ENCODE measurements around the gene MYLK3.
A peak's percentile ranks its signal among the peaks of the same experiment; 100 is the strongest.
"Not testable (repeated sequence)": the region's sequence is repeated elsewhere in the genome, so short reads cannot be mapped to it uniquely, and the experiment has no call there.

MYLK3 gene

GRCh38 chr16:46747777-46748651 lies at the start of gene MYLK3:
Gene MYLK3 (minus strand): TSS chr16:46748344. CDS start chr16:46748193, 151 bp downstream.
- DNase-seq: no peak

GRCh38 chr16:46797501-46797900 lies 49.4 kb upstream of the MYLK3 start:
- no peak for DNase-seq

GRCh38 chr16:46796764-46797269 lies 48.7 kb upstream of the MYLK3 start:
- DNase-seq: no peak

- no peak for DNase-seq
Observed at GRCh38 chr16:46793841-46794240, 45.7 kb upstream of the MYLK3 start.

- DNase-seq: no peak
Observed at GRCh38 chr16:46790599-46791270, 42.6 kb upstream of the MYLK3 start.

- peak; percentile 72 for DNase-seq
Observed at GRCh38 chr16:46789499-46790414, 41.6 kb upstream of the MYLK3 start.

- no peak for DNase-seq
Observed at GRCh38 chr16:46788891-46789474, 40.8 kb upstream of the MYLK3 start.

- no peak for DNase-seq
Observed at GRCh38 chr16:46787909-46788308, 39.8 kb upstream of the MYLK3 start.

GRCh38 chr16:46785076-46785845 lies 37.1 kb upstream of the MYLK3 start:
- DNase-seq: no peak

- not testable (repeated sequence) for DNase-seq
Observed at GRCh38 chr16:46784569-46784968, 36.4 kb upstream of the MYLK3 start.

- no peak for DNase-seq
Observed at GRCh38 chr16:46783800-46784199, 35.7 kb upstream of the MYLK3 start.

- DNase-seq: no peak
Observed at GRCh38 chr16:46782320-46782719, 34.2 kb upstream of the MYLK3 start.

GRCh38 chr16:46777804-46778203 lies 29.7 kb upstream of the MYLK3 start:
- no peak for DNase-seq

- DNase-seq: no peak
Observed at GRCh38 chr16:46775214-46775613, 27.1 kb upstream of the MYLK3 start.

- DNase-seq: no peak
Observed at GRCh38 chr16:46774743-46775177, 26.6 kb upstream of the MYLK3 start.

- DNase-seq: no peak
Observed at GRCh38 chr16:46772463-46772862, 24.3 kb upstream of the MYLK3 start.

GRCh38 chr16:46768809-46769208 lies 20.7 kb upstream of the MYLK3 start:
- DNase-seq: peak; percentile 51

GRCh38 chr16:46765050-46765449 lies 16.9 kb upstream of the MYLK3 start:
- no peak for DNase-seq

- peak; percentile 52 for DNase-seq
Observed at GRCh38 chr16:46763147-46763546, 15.0 kb upstream of the MYLK3 start.

- no peak for DNase-seq
Observed at GRCh38 chr16:46762583-46762982, 14.4 kb upstream of the MYLK3 start.

- no peak for DNase-seq
Observed at GRCh38 chr16:46759309-46759708, 11.2 kb upstream of the MYLK3 start.

Data from NCI-H2171 (cell line).